PC-3 (cell line): ENCODE measurements around the gene SDSL. TPM values are rescaled to one million over a fixed set of nuclear protein-coding genes. Genes with fewer than 3 reads are reported as not detected.

Experiments
- ATAC-seq: fragments of 200-7000 bp; cut with Tn5 transposase; 2 replicates; pipeline ENCODE4 v1.9.1; 2020; ENCODE audit warnings: mild to moderate bottlenecking, moderate library complexity
- BruUV-seq: library from RNA; stranded (reverse); fragments of 400-500 nt; replicated peaks from 2 replicates; lab custom pipeline; 2021; lab: Mats Ljungman, UMichigan
- CTCF ChIA-PET: fragments of 300-600 bp; sonication (Branson Sonifier 250); formaldehyde crosslinking; loops from one replicate; lab custom pipeline; 2022; ENCODE audit warnings: antibody characterized with exemption; lab: Charles Lee
- POLR2A ChIA-PET: fragments of 300-600 bp; sonication (Branson Sonifier 250); formaldehyde crosslinking; loops from one replicate; lab custom pipeline; 2022; ENCODE audit warnings: antibody characterized with exemption; ENCODE audit not compliant: unreplicated experiment; lab: Charles Lee
- DNase-seq: peaks from one replicate; pipeline ENCODE4 v3.0.0-alpha.2; 2015
- H2AFZ ChIP-seq: fragments of 300-600 bp; sonication (generic); 2 replicates; pipeline ENCODE4 v1.6.0; 2016; ENCODE audit warnings: antibody characterized with exemption, low read length
- H3F3A ChIP-seq: fragments of 300-600 bp; sonication (generic); one replicate; pipeline ENCODE4 v1.6.0; 2017; ENCODE audit warnings: antibody characterized with exemption, low read length, control low read depth, mild to moderate bottlenecking; ENCODE audit not compliant: unreplicated experiment
- H3K27ac ChIP-seq: fragments of 300-600 bp; sonication (generic); 2 replicates; pipeline ENCODE4 v1.5.1; 2016; ENCODE audit warnings: mild to moderate bottlenecking, low read length
- H3K27me3 ChIP-seq: fragments of 300-600 bp; sonication (generic); 2 replicates; pipeline ENCODE4 v1.6.1; 2016; ENCODE audit warnings: low read length, mixed read lengths
- H3K36me3 ChIP-seq: fragments of 300-600 bp; sonication (generic); 2 replicates; pipeline ENCODE4 v1.6.1; 2016; ENCODE audit warnings: low read depth, mixed run types, low read length, mixed read lengths
- H3K4me1 ChIP-seq: fragments of 300-600 bp; sonication (generic); 2 replicates; pipeline ENCODE4 v1.5.1; 2016; ENCODE audit warnings: low read length; ENCODE audit not compliant: insufficient read depth
- H3K4me2 ChIP-seq: fragments of 300-600 bp; sonication (generic); 2 replicates; pipeline ENCODE4 v1.6.0; 2016; ENCODE audit warnings: low read length
- H3K4me3 ChIP-seq: fragments of 300-600 bp; sonication (generic); 2 replicates; pipeline ENCODE4 v1.5.1; 2016; ENCODE audit warnings: mild to moderate bottlenecking, low read length, mixed read lengths
- H3K79me2 ChIP-seq: fragments of 300-600 bp; sonication (generic); 2 replicates; pipeline ENCODE4 v1.6.1; 2017; ENCODE audit warnings: low read length, mixed read lengths
- H3K9ac ChIP-seq: fragments of 300-600 bp; sonication (generic); 2 replicates; pipeline ENCODE4 v1.6.0; 2016; ENCODE audit warnings: mild to moderate bottlenecking, low read length
- H3K9me2 ChIP-seq: fragments of 300-600 bp; sonication (generic); replicated peaks from 2 replicates; pipeline ENCODE4 v1.6.1; 2016; ENCODE audit warnings: mixed run types, low read length, mixed read lengths
- H3K9me3 ChIP-seq: fragments of 300-600 bp; sonication (generic); 2 replicates; pipeline ENCODE4 v1.6.1; 2016; ENCODE audit warnings: low read length, mixed read lengths
- H4K20me1 ChIP-seq: fragments of 300-600 bp; sonication (generic); 2 replicates; pipeline ENCODE4 v1.6.1; 2016; ENCODE audit warnings: low read length, mixed read lengths
- EZH2 ChIP-seq: fragments of 300-600 bp; sonication (generic); IDR thresholded peaks from one replicate; pipeline ENCODE4 v1.6.1; 2017; ENCODE audit warnings: antibody characterized with exemption, mild to moderate bottlenecking, low read length; ENCODE audit not compliant: unreplicated experiment
- EZH2phosphoT487 ChIP-seq: fragments of 300-600 bp; sonication (generic); IDR thresholded peaks from 2 replicates; pipeline ENCODE4 v1.6.1; 2018; ENCODE audit warnings: mild to moderate bottlenecking, antibody characterized with exemption, low read length, borderline replicate concordance
- intact Hi-C: fragments of 100-400 bp; cut with micrococcal nuclease; formaldehyde crosslinking; loops from 2 replicates; pipeline ENCODE4 v1.9.0; 2023
- total RNA-seq: library from RNA; depleted of rRNA; stranded (reverse); fragments of >200 nt; gene quantifications from 2 replicates; pipeline ENCODE4 v1.2.3, GENCODE V29; 2014
- TF ChIP-seq, protein P1 (sequence below): fragments of 300-600 bp; sonication (generic); conservative IDR thresholded peaks from 2 replicates; pipeline ENCODE4 v1.5.1; 2017; ENCODE audit warnings: antibody characterized with exemption, low read depth, mild to moderate bottlenecking, low read length

The SDSL gene
- total RNA-seq, 1 experiment from 2014 or later, result 14.0 TPM

- no peak within 1 kb of the TSS for H3K4me2 ChIP-seq
- H2AFZ ChIP-seq, result no peak within 1 kb of the TSS
- H3K4me1 ChIP-seq, result peaks cover 3% of the 10 kb centered on the region; the same call in 1 of the 2 replicates
- H3K9me2 ChIP-seq, result no peaks in the 10 kb centered on the region
- no peaks in the 10 kb centered on the region for H4K20me1 ChIP-seq
- ATAC-seq, result no peak
- no peaks in the 10 kb centered on the region for H3K9me3 ChIP-seq
- H3K4me3 ChIP-seq, result no peak within 1 kb of the TSS
- no peaks in the 10 kb centered on the region for H3F3A ChIP-seq
- no TSS peak for BruUV-seq
- CTCF ChIA-PET, result no interaction called here
- TF ChIP-seq, protein P1, sequence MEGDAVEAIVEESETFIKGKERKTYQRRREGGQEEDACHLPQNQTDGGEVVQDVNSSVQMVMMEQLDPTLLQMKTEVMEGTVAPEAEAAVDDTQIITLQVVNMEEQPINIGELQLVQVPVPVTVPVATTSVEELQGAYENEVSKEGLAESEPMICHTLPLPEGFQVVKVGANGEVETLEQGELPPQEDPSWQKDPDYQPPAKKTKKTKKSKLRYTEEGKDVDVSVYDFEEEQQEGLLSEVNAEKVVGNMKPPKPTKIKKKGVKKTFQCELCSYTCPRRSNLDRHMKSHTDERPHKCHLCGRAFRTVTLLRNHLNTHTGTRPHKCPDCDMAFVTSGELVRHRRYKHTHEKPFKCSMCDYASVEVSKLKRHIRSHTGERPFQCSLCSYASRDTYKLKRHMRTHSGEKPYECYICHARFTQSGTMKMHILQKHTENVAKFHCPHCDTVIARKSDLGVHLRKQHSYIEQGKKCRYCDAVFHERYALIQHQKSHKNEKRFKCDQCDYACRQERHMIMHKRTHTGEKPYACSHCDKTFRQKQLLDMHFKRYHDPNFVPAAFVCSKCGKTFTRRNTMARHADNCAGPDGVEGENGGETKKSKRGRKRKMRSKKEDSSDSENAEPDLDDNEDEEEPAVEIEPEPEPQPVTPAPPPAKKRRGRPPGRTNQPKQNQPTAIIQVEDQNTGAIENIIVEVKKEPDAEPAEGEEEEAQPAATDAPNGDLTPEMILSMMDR, result no peak
- TF ChIP-seq EZH2 (no peak), EZH2phosphoT487 (no peak)
- no peak within 1 kb of the TSS for H3K9ac ChIP-seq
- peaks cover 99% of the 10 kb centered on the region for H3K27me3 ChIP-seq
- H3K27ac ChIP-seq, result no peak within 1 kb of the TSS
- intact Hi-C loops, result no loop called here
- H3K36me3 ChIP-seq, result no peaks in the 10 kb centered on the region
- DNase-seq, result no peak
- H3K79me2 ChIP-seq, result no peaks in the 10 kb centered on the region
- POLR2A ChIA-PET, result no interaction called here
Observed at GRCh38 chr12:113471619-113472171, 49.5 kb downstream of the SDSL start, which contains the start of gene LHX5. TSS of gene LHX5 (minus strand) at chr12:113471871. CDS start at chr12:113471498, 373 bp downstream.

GRCh38 chr12:113472191-113473121, 50.3 kb downstream of the SDSL start:
- H3K4me3 ChIP-seq, result no peak overlapping the region
- no peak for ATAC-seq
- no peak overlapping the region for H3K9ac ChIP-seq
- intact Hi-C loops, result no loop called here
- no peaks in the 10 kb centered on the region for H3K9me3 ChIP-seq
- TF ChIP-seq EZH2 (no peak), EZH2phosphoT487 (no peak)
- TF ChIP-seq, protein P1, result no peak
- H3K79me2 ChIP-seq, result no peaks in the 10 kb centered on the region
- no peaks in the 10 kb centered on the region for H3K9me2 ChIP-seq
- no peak overlapping the region for H2AFZ ChIP-seq
- peaks cover 3% of the 10 kb centered on the region; the same call in 1 of the 2 replicates for H3K4me1 ChIP-seq
- no peaks in the 10 kb centered on the region for H4K20me1 ChIP-seq
- ChIA-PET POLR2A (no interaction called here), CTCF (no interaction called here)
- no peak overlapping the region for H3K4me2 ChIP-seq
- H3K36me3 ChIP-seq, result no peaks in the 10 kb centered on the region
- DNase-seq, result no peak
- no peak overlapping the region for H3K27ac ChIP-seq
- BruUV-seq, result no TSS peak
- H3F3A ChIP-seq, result no peaks in the 10 kb centered on the region
- H3K27me3 ChIP-seq, result peaks cover 96% of the 10 kb centered on the region
